Left kidney (tissue), 8 donors: ENCODE results near the gene PDZD2. TPM values are rescaled to one million over a fixed set of nuclear protein-coding genes. Genes with fewer than 3 reads are reported as not detected.
"Not testable (repeated sequence)": the region's sequence is repeated elsewhere in the genome, so short reads cannot be mapped to it uniquely, and the experiment has no call there.

Source experiments
- DNase-seq: peaks from one replicate; pipeline ENCODE4 v3.0.0-alpha.2; 2013
- long read RNA-seq, 8 donors: transcript quantifications; one replicate each; lab custom pipeline, GENCODE V29; 2026
- polyA plus RNA-seq: library from polyadenylated mRNA; unstranded; fragments of 120-200 nt; gene quantifications from one replicate; pipeline ENCODE4 v1.2.1, GENCODE V29; 2013; ENCODE audit not compliant: insufficient read length

Gene PDZD2
- 22.1 TPM for polyA plus RNA-seq
- long read RNA-seq, donor 1, partial matches to known transcripts: 6 of 6 reads
- long read RNA-seq, donor 1, other reads (novel, unspliced or antisense): 0 of 6 reads
- long read RNA-seq, donor 2, partial matches to known transcripts: 5 of 5 reads
- long read RNA-seq, donor 2, other reads (novel, unspliced or antisense): 0 of 5 reads
- long read RNA-seq, donor 3, partial matches to known transcripts: 6 of 6 reads
- long read RNA-seq, donor 3, other reads (novel, unspliced or antisense): 0 of 6 reads
- long read RNA-seq, donor 4: 0 reads
- long read RNA-seq, donor 5: 0 reads
- long read RNA-seq, donor 6: 0 reads
- long read RNA-seq, donor 7, partial matches to known transcripts: 14 of 14 reads
- long read RNA-seq, donor 7, other reads (novel, unspliced or antisense): 0 of 14 reads
- long read RNA-seq, donor 8: 0 reads

DNA sequence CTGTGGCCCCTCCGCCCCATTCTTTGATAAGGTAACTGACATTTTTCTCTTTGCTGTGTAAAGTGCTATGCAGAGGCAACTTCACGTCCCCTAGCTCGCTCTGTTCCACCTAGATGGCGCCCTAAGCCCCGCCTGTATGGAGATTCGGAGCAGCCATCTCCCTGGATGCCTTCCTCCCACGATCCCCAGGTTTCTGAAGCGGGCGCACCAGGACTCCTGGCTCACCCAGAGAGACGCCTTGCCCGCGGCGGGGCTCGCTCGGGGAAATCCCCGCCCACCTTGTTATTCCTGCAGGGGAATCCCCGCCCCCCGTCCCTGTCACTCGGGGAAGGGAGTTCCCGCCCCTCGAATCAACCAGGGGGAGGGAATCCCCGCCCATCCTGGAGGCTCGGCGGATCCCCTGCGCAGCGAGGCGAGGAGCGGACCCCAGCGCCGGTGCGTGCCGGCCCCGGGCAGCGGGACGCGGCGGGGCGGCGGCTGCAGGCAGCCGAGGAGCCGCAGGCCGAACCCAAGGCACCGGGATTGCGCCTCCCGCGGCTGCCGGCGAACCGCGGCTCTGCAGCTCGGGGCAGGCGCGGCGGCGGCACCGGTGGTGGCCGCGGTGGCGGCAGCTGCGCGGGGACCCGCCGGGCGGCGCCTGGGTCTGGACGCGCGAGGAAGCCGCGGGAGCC is at the start of gene PDZD2:
Gene PDZD2 (plus strand): TSS at position 384 of the 671 bp plus-strand sequence.
- peak; percentile 80 for DNase-seq

DNA sequence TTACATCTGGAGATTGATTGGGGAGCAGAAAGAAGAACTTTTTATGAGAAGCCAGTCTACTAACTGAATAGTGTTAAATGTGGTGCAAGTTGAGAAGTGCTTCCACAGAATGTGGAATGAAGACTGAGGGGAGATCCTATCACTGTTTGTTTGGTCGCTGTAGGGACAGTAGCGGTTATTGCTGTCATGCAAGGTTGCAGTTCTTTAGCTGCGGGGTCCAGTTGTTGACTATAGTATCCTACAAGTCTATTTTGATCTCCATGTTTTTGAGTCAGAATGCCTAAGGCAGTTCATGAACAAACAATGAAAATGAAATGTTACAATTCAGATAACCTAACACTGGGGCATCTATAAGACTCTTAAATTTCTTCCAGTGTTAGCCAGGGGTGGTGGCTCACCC is 45.3 kb upstream of the PDZD2 start:
- DNase-seq: no peak

GRCh38 chr5:31596354-31596753 is 42.6 kb upstream of the PDZD2 start:
- DNase-seq: no peak

GRCh38 chr5:31598640-31599611 is 40.0 kb upstream of the PDZD2 start:
- no peak for DNase-seq

GRCh38 chr5:31602305-31602704 is 36.6 kb upstream of the PDZD2 start:
- DNase-seq: not testable (repeated sequence)

- DNase-seq: no peak
Observed at GRCh38 chr5:31604240-31604639, 34.7 kb upstream of the PDZD2 start.

DNA sequence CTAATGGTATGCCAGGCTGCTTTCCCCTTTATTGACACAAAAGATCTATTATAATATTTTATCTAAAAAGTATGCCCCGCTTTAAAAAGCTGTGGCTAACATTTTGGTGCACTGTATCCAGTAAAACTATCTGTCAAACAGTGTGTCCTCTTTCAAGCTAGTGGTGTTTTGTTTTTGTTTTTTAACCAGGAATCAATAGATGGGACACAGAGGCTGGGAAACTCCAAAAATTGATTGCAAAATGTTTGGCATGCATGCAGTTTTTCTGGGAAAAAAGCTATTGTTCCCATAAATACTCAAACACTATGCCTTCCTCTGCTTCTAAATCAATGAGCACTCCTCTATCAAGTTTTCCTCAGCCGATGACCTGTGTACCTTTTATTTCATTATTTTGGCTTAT is 34.3 kb upstream of the PDZD2 start:
- no peak for DNase-seq

GRCh38 chr5:31605920-31606319 is 33.0 kb upstream of the PDZD2 start:
- no peak for DNase-seq

DNA sequence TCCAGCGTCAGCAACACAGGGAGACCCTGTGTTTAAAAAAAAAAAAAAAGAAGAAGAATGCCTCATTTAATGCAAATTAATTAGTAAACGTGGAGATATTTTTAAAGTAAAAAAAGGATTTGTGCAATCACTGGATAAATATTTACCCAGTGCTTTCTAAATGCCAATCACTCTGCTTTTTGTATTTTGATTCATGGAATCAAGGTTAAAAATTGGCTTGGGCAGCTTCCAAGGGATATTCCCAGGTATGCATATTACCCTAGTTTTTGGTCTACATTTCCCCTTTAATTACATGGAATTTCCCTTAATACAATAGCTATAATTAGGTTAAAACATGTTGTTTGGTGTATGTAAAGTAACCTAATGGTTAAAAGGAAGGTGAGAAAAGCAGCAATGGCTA is 31.4 kb upstream of the PDZD2 start:
- DNase-seq: no peak

GRCh38 chr5:31611002-31611401 is 27.9 kb upstream of the PDZD2 start:
- DNase-seq: no peak

DNA sequence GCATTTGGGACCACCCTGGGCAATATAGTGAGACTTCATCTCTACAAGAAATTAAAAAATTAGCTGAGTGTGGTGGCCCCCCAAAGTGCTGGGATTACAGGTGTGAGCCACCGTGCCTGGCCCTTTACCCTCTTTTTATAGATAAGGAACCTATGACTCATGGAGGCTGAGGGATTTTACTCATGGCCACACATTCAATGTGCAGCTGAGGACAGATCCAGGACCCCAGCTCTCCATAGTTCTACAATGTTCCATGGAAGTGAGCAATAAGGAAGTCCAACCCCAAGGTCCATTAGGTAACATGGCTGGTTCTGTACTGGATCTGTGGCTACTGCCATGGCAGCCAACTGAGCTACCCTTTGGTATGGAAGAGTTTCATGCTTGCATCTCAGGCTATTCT is 25.3 kb upstream of the PDZD2 start:
- no peak for DNase-seq

GRCh38 chr5:31614151-31615020 is 24.5 kb upstream of the PDZD2 start:
- peak; percentile 41 for DNase-seq

DNA sequence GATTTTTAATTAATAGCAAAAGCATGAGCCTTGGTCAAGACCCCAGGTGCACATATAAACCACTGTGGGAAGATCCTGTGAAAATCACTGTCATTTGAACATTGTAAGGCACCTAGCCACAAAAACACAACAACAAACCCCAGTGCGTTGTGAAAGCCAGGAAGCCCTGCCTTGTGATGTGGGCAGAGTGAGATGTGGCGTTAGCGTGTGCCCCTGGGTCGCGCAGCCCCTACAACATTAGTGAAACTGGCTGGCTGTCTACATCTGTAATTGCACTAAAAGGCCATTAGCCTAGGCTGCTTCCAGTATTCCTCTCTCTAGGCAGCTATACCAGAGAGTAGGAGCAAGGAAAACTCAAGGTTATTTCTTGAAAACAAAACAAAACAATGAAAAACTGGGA is 21.1 kb upstream of the PDZD2 start:
- DNase-seq: no peak

DNA sequence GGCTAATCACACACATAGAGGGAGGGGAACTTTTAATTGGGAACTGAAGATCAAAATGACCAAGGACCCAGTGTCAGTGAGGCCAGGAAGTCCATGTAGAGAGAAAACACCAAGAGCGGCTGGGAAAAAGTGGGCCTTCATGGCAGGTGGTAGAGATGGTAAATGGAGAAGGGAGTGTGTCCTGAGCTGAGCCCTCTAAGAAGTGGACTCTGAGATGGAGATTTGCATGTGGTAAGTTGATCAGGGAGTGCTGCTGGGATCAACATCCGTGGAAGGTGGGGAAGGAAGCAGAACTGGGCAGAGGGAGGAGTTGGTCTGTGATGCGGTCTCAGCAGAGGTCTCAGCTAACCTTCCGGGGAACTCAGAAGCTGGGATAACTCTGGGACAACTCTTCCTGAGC is 18.9 kb upstream of the PDZD2 start:
- no peak for DNase-seq

- DNase-seq: no peak
Observed at GRCh38 chr5:31623249-31623648, 15.7 kb upstream of the PDZD2 start.

DNA sequence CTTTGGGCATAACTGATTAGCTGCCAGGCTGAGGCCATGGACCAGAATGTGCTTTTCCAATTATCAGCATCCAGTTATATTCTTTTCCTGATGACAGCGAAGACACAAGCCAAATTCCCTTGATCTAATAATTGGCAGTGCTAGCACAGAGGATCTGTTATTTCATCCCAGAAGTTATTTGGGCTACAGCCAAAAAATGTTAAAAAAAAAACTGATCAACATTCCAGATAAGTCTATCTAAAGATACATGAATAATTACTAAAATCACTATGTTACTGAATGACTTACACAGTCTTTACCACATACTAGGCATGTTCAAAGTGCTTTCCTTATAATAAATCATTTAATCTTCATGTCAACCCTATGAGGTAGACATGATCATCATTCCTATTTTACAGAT is 13.5 kb upstream of the PDZD2 start:
- no peak for DNase-seq

DNA sequence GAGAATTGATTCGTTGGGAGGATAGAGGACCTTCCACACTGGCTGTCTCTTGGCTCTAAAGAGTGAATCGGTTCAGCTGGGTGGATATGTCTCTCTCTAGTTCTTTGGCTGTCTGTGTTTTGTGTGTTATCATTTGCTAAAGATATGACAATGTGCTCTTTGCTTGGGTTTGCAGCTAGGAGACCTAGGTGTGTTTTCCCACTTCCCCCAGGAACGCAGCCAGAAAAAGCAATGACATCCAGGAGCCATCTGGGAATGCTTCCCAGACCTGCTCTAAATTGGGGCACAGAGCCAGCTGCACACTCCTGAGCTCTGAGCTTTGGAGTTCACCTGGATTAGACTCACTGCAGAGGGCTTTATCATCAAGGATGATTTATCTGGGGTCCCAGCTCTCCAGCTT is 12.8 kb upstream of the PDZD2 start:
- no peak for DNase-seq

DNA sequence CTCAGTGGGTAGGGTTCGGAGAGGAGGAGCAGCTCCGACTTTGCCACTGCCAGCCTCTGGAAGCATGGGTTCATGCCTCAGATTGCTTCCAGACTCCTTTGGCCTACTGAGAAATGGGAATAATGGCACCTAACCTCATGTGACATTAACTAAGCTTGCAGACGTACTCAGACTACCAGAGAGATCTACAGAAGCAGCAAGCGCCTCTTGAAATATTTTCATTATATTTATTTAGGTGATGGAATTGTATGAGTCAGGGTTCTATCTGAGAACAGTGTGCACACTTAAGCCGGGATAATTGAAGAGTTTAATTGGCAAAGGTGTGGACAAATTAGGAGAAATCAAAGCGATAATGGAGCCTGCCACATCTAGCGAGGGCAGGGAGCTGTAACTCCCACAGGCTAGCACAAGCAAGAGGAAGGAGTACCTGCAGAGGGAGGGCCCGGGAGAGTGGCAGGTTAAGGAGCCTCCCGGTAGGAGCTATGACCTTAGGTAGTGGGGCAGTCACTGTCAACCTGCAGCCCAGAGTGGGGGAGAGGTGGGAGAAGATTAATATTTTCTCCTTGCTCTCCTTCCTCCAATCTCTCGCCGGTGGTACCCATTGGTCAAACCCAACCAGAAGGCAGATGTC is 12.2 kb upstream of the PDZD2 start:
- no peak for DNase-seq

DNA sequence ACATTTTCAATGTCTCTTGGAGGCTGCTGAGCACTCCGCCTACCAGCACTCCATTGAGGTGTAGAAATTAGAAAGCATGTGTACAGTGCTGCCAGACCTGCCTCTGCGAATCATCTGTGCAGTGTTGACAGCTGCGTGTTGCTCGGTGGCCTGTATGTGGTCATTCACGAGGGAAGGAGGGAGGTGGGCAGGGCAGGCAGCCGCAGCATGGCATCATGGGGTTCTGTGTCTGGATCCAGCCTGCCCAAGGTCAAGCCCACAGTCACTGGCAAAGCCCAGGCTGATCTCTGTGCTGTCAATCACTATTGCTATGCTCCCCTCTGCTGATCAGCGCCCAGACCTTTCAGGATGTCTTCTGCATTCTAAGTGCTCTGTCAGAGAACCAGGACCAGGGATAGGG is 8.0 kb upstream of the PDZD2 start:
- DNase-seq: no peak

GRCh38 chr5:31632460-31632859 is 6.5 kb upstream of the PDZD2 start:
- DNase-seq: no peak

DNA sequence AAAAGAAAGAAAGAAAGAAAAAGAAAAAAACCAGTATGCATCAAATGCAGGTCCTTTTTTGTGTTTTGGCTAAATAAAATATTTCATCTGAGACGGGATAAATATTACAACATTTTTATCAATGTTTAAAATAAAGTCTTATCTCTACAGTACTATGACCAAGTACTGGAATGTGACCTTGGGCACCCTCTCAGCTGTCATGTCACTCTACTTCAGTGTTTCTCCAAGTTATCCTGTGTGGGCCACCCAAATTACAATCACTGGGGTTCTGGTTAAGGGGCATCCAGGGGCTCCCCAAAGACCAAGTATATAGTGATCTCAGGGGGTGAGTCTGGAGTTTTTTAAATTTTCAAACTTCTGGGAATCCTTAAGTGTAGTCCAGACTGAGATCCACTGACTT is 3.5 kb upstream of the PDZD2 start:
- no peak for DNase-seq
